Measurements from ENCODE around the gene GPR68. TPM values are rescaled to one million over a fixed set of nuclear protein-coding genes. Genes with fewer than 3 reads are reported as not detected.

The GPR68 gene, protein sequence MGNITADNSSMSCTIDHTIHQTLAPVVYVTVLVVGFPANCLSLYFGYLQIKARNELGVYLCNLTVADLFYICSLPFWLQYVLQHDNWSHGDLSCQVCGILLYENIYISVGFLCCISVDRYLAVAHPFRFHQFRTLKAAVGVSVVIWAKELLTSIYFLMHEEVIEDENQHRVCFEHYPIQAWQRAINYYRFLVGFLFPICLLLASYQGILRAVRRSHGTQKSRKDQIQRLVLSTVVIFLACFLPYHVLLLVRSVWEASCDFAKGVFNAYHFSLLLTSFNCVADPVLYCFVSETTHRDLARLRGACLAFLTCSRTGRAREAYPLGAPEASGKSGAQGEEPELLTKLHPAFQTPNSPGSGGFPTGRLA
- total RNA-seq, result 1 to 10 TPM in 2 of 4 donors, not detected in 2; 1.5 to 1.7 TPM

DNA sequence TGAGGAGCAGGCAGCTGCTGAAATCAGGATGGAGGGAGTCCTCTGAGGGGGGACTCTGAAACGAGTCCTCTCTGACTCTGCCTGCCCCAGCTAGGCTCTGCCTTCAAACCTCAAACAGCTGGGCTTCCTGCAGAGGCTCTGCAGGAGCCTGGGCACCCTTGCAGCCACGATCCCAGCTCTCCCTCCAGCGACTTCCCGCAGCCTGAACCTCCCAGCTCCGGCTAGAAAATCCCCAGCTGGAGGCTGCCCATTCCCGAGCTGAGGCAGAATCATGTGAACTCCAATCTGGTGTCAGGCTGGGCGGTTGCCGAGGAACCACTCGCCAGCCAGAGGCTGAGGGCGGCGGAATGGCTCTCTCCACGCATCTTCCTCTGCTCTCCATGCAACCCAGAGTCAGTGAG is at the start of gene GPR68:
GPR68 (minus strand) TSS at position 204 of the 401 bp plus-strand sequence. CDS start 9,654 bp downstream, outside the sequence.
- Histone ChIP-seq H3K4me1 (peaks cover 0 to 37% (median 28%) of the 10 kb centered on the region in 4 donors), H3K4me3 (peak within 1 kb of the TSS in 3 of 4 donors; percentile 16 to 38 (median 21)), H3K27me3 (no peaks in the 10 kb centered on the region), H3K9me3 (no peaks in the 10 kb centered on the region), H3K36me3 (no peaks in the 10 kb centered on the region), H3K27ac (peak within 1 kb of the TSS; percentile 68 to 86 (median 78))
- no peak for DNase-seq
- TF ChIP-seq, protein P1, sequence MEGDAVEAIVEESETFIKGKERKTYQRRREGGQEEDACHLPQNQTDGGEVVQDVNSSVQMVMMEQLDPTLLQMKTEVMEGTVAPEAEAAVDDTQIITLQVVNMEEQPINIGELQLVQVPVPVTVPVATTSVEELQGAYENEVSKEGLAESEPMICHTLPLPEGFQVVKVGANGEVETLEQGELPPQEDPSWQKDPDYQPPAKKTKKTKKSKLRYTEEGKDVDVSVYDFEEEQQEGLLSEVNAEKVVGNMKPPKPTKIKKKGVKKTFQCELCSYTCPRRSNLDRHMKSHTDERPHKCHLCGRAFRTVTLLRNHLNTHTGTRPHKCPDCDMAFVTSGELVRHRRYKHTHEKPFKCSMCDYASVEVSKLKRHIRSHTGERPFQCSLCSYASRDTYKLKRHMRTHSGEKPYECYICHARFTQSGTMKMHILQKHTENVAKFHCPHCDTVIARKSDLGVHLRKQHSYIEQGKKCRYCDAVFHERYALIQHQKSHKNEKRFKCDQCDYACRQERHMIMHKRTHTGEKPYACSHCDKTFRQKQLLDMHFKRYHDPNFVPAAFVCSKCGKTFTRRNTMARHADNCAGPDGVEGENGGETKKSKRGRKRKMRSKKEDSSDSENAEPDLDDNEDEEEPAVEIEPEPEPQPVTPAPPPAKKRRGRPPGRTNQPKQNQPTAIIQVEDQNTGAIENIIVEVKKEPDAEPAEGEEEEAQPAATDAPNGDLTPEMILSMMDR (IDR thresholded peaks at IDR 0.05), result no peak
- TF ChIP-seq POLR2A (IDR thresholded peaks at IDR 0.05), result no peak

DNA sequence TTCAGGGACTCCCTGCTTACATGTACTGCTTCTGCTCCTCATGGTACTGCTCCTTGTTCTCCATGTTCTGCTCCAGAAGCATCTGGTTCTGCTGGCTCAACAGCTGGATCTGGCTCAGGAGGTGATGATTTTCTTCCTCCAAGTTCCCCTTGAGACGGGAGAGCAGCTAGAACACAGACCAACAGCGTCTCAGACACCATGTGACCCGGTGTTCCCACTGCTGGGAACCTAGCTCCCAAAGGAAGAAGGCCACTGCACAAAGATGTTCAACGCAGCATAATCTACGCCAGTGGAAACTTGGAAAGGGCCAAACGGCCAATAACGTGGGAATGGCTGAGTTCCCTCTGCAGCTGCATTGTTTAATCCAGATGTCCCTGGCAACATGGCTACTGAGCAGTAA is 49.6 kb upstream of the GPR68 start:
- Histone ChIP-seq H3K9me3 (no peaks in the 10 kb centered on the region), H3K27me3 (no peaks in the 10 kb centered on the region), H3K4me3 (no peak overlapping the region), H3K4me1 (no peaks in the 10 kb centered on the region), H3K27ac (no peak overlapping the region), H3K36me3 (peaks cover 0 to 66% (median 0%) of the 10 kb centered on the region in 3 donors)
- TF ChIP-seq POLR2A (IDR thresholded peaks at IDR 0.05), result no peak
- TF ChIP-seq, protein P1 (IDR thresholded peaks at IDR 0.05), result no peak
- DNase-seq, result no peak

DNA sequence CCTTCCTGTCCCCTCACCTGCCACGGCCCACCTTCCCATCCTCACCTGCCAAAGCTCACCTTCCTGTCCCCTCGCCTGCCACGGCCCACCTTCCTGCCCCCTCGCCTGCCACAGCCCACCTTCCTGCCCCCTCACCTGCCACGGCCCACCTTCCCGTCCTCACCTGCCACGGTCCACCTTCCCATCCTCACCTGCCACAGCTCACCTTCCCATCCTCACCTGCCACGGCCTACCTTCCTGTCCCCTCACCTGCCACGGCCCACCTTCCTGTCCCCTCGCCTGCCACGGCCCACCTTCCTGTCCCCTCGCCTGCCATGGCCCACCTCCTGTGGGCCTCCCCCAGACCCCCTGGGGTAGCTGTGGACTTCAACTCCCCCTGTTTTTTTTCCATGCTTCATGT is 48.8 kb upstream of the GPR68 start:
- DNase-seq, result no peak
- H3K9me3 ChIP-seq, result no peaks in the 10 kb centered on the region
- no peaks in the 10 kb centered on the region for H3K27me3 ChIP-seq
- TF ChIP-seq, protein P1 (IDR thresholded peaks at IDR 0.05), result no peak
- no peak for TF ChIP-seq POLR2A (IDR thresholded peaks at IDR 0.05)
- peaks cover 0 to 64% (median 0%) of the 10 kb centered on the region in 3 donors for H3K36me3 ChIP-seq
- H3K27ac ChIP-seq, result no peak overlapping the region
- H3K4me1 ChIP-seq, result no peaks in the 10 kb centered on the region
- no peak overlapping the region for H3K4me3 ChIP-seq

DNA sequence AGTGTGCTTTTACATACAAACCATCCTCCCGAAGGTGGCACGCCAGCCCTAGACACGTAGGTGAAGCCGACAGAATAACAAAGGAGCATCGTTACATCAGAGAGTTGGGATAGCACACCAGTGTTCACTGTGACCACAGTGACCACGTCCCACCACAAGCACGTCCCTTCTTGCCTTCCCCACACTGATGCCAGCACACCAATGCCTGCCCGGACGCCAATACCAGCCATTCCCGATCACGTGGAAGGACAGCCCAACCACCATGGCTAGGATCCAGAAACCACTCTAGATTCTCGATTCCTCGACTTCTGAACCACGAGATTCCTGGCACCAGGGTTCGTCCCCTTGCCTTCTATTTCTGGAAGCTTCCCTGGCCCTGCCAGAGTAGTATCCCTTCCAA is 48.0 kb upstream of the GPR68 start:
- Histone ChIP-seq H3K4me3 (no peak overlapping the region), H3K36me3 (peaks cover 0 to 61% (median 0%) of the 10 kb centered on the region in 3 donors), H3K27me3 (no peaks in the 10 kb centered on the region), H3K9me3 (no peaks in the 10 kb centered on the region), H3K27ac (no peak overlapping the region), H3K4me1 (no peaks in the 10 kb centered on the region)
- DNase-seq, result no peak
- TF ChIP-seq, protein P1 (IDR thresholded peaks at IDR 0.05), result no peak
- TF ChIP-seq POLR2A (IDR thresholded peaks at IDR 0.05), result no peak

DNA sequence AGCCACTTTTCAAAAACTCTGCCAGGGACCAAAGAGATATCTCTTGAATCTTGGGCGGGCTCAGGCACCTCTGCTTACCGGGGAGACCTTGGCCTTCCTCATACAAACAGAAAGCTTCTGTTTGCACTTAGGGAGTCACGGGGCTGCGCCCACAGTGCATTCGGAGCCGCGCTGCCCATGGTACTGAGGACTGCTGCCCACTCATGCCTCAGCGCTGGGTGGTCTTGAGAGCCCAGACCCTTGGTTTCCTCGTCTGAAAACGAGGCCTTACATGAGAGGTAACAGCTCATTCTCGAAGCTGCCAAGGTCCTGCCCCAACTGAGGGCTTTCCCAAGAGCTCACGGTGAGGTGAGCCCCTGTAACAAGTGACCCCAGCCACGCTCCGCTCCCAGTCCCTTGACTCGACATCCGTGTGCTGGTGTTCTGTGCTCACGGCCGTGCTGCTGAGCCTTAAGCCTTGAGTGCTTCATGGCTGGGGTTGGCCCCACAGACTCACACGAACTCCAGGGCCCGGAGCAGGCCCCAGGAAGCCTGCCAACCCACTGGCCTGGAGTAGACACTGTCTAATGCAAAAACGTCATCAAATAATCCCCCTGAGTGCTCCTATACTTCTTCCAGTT is 47.4 kb upstream of the GPR68 start:
- H3K9me3 ChIP-seq, result no peaks in the 10 kb centered on the region
- TF ChIP-seq POLR2A (IDR thresholded peaks at IDR 0.05), result no peak
- TF ChIP-seq, protein P1 (IDR thresholded peaks at IDR 0.05), result no peak
- no peaks in the 10 kb centered on the region for H3K27me3 ChIP-seq
- H3K4me1 ChIP-seq, result no peaks in the 10 kb centered on the region
- peaks cover 0 to 55% (median 0%) of the 10 kb centered on the region in 3 donors for H3K36me3 ChIP-seq
- DNase-seq, result no peak
- H3K27ac ChIP-seq, result no peak overlapping the region
- H3K4me3 ChIP-seq, result no peak overlapping the region
